Fibroblast of pulmonary artery (primary cell): Measurements from ENCODE around the gene PADI6.

Source experiments
- DNase-seq: peaks from one replicate; pipeline ENCODE4 v3.0.0-alpha.2; 2010; ENCODE audit warnings: low read depth
- H3K4me3 ChIP-seq: replicated peaks from 2 replicates; pipeline ENCODE4 v1.5.1; 2011; ENCODE audit warnings: low read depth, mild to moderate bottlenecking, control low read depth, low read length, moderate library complexity
- CTCF ChIP-seq: IDR thresholded peaks from 2 replicates; pipeline ENCODE4 v1.5.1; 2011; ENCODE audit warnings: mild to moderate bottlenecking, control low read depth, low read length, inconsistent platforms; ENCODE audit errors: missing control alignments

PADI6 gene

GRCh38 chr1:17423781-17424245, 51.8 kb downstream of the PADI6 start:
- peak; percentile 77 for DNase-seq
- TF ChIP-seq CTCF: no peak
- H3K4me3 ChIP-seq: no peak overlapping the region

GRCh38 chr1:17425806-17426600, 54.0 kb downstream of the PADI6 start:
- TF ChIP-seq CTCF: no peak
- no peak overlapping the region for H3K4me3 ChIP-seq
- DNase-seq: no peak

GRCh38 chr1:17427696-17428660, 56.0 kb downstream of the PADI6 start:
- no peak for TF ChIP-seq CTCF
- no peak overlapping the region for H3K4me3 ChIP-seq

GRCh38 chr1:17429183-17429582, 57.2 kb downstream of the PADI6 start:
- no peak for TF ChIP-seq CTCF
- DNase-seq: no peak
- H3K4me3 ChIP-seq: no peak overlapping the region

More at GRCh38 chr1:17427696-17428660, 56.0 kb downstream of the PADI6 start:
- DNase-seq: no peak

- no peak for DNase-seq
- H3K4me3 ChIP-seq: no peak overlapping the region
- no peak for TF ChIP-seq CTCF
These were observed 60.4 kb downstream of the PADI6 start for GRCh38 chr1:17432412-17432811.

- H3K4me3 ChIP-seq: no peak overlapping the region
- TF ChIP-seq CTCF: no peak
- no peak for DNase-seq
These were observed 61.3 kb downstream of the PADI6 start for GRCh38 chr1:17433261-17433660.
